Fibroblast of skin of back (primary cell): Measurements from ENCODE around the gene FUT8.

Source experiments
- DNase-seq: peaks from one replicate; pipeline ENCODE4 v3.0.0-alpha.2; 2013

FUT8 gene

DNA sequence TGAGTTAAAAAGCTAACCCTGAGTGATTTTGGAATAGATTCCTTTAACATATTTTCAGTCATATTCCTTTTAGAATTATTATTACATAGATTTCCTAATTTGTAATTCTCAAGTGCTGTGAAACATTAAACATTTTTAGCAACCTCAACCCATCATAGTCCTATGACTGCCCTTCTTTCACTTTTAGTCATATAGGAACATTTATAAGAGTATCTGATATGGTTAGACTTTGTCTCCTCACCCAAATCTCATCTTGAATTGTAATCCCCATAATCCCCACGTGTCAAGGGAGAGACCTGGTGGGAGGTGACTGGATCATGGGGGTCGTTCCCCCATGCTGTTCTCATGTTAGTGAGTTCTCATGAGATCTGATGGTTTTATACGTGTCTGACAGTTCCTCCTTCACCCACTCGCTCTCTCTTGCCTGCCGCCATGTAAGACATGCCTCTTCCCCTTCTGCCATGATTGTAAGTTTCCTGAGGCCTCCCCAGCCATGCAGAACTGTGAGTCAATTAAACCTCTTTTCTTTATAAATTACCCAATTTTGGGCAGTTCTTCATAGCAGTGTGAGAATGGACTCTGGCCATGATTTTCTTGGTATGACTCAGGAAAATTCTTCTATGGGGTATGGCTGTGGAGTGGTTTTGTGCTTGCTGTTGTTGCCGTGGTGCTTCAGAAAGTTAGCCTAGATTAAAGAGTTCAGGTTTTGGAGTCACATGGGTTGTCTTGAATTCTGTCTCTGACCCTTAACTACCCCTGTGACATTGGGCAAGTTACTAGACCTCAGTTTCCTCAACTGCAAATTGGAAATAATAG, 83.9 kb downstream of the FUT8 start:
- peak; percentile 31 for DNase-seq

DNA sequence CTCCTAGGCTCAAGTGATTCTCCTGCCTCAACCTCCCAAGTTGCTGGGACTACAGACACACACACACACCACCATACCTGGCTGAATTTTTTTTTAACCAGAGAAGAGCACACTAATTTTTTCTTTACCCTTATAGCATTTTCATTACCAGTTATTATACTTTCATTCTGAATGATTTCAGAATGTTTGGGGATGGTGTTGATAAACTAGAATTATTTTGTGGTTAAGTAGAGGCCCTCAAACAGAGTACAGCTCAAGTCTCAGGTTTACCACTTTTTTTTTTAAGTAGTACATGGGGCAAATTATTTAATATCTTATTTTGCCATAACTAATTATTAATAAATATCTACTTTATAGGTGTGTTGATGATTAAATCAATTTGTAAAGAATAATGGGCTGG, 86.6 kb downstream of the FUT8 start:
- DNase-seq = no peak

DNA sequence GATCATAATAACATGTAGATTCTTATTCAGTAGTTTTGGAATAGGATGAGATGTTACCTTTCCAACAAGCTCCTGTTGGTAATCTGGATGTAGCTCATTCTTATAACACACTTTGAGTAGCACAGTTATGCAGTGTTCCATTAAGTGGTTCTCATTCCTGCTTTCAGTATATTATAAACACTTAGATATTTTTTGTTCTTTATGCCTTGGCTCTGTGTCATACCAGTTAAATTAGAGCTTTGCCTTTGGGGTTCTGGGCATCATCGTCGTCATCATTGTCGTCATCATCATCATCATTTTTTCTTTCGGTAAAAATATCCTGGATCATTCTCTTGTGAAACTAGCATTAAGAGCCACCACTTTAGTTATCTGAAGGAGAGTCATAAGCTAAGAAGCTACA, 87.5 kb downstream of the FUT8 start:
- DNase-seq = no peak

DNA sequence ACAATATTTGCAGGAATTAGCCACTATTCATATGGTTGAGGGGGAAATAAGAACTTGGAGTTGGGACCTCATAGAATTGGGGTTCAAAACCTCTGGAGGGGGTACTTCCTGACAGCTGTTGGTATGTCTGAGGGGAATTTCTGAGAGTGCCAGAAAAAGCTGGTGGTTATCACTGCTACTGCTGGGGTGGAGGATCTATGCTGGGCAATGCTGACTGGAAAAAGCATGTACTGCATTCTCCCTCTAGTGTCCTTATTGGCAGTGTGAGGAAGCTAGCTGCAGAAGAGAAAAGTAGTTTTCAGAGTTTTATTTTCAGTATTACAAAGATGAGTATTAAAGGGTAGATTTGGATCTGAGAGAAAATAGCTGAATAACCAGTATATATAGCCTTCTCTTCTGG, 88.8 kb downstream of the FUT8 start:
- no peak for DNase-seq

DNA sequence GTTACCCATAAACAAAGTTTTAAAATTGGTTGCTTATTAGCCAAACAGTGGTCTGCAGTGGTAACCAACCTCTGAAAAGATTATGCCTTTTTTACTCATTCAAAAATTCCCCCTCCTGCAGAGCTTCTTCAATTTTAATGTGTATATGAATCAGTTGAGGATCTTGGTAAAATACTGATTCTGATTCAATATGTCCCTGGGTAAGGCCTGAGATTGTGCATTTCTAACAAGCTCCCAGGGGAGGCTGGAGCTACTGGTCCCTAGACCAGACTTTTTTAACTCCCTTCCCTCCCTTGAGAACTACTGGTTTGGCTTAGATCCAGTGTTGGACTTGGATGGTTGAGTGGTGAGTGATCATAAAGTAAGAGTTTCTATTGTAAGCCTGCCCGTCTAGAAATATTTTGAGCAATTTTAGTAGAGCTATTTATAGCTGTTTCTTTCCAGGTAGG, 90.2 kb downstream of the FUT8 start:
- DNase-seq = peak; percentile 85

DNA sequence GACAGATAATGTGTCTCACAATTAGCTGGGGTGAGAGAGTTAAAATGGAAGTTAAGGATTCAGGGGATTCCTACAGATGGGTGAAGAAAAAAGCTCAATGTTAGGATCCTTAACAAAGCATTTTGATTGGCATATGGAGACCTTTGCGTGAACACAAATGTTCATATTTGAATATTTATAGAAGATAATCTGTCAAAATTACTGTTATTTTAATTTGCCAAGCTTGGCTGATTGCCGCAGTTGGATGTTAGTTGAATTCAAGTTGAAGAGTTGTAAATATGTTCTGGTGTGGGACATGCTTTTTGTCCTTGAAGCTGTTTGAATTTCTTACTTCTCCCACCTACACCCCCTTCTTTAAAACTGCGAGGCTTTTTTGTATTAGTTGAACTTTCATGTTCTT, 91.2 kb downstream of the FUT8 start:
- DNase-seq = no peak

DNA sequence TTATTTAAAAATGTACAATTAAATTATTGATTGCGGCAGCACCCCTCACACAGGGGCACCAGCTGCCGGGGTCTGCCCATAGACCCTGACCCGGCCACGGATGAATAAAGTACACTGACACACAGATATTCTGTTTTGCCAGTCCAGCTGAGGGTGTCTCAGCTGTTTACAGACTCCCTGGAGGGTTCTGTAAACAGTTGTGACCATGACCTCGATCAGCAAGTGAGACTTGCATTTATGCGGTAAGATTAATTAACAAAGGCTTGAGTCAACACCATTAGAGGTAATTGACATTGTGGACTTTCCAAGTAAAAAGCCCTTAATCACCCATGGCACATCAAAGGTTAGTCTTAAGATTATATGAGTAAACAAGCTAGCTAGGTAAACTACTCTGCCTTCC, 94.3 kb downstream of the FUT8 start:
- DNase-seq = no peak

DNA sequence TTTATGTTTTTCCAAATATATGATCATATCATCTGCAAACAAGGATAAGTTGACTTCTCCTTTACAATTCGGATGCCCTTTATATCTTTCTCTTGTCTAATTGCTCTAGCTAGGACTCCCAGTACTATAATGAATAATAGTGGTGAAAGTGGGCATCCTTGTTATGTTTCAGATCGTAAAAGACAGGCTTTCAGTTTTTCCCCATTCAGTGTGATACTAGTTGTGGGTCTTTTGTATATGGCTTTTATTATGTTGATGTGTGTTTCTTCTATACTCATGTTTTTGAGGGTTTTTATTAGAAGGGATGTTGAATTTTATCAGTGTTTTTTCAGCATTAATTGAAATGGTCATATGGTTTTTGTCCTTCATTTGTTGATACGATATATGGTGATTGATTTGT, 97.3 kb downstream of the FUT8 start:
- DNase-seq = no peak

DNA sequence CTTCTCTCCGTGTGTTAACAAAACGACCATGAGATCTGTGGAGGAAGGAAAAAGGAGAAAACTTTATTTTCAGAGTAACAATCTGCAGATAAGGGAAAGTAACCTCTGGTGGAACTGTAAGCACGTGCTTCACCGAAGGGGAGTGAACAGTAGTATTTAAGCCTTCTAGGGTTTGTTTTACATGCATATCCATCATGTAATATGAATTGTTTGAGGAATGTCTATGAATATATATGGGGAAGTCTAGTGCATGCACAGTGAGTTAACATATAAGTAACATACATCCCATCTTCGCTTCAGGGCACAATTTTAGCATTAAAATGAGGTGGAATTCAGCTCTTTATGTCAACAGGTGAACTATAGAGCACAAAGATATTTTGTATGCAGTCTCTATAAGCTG, 101.1 kb downstream of the FUT8 start:
- DNase-seq = no peak

DNA sequence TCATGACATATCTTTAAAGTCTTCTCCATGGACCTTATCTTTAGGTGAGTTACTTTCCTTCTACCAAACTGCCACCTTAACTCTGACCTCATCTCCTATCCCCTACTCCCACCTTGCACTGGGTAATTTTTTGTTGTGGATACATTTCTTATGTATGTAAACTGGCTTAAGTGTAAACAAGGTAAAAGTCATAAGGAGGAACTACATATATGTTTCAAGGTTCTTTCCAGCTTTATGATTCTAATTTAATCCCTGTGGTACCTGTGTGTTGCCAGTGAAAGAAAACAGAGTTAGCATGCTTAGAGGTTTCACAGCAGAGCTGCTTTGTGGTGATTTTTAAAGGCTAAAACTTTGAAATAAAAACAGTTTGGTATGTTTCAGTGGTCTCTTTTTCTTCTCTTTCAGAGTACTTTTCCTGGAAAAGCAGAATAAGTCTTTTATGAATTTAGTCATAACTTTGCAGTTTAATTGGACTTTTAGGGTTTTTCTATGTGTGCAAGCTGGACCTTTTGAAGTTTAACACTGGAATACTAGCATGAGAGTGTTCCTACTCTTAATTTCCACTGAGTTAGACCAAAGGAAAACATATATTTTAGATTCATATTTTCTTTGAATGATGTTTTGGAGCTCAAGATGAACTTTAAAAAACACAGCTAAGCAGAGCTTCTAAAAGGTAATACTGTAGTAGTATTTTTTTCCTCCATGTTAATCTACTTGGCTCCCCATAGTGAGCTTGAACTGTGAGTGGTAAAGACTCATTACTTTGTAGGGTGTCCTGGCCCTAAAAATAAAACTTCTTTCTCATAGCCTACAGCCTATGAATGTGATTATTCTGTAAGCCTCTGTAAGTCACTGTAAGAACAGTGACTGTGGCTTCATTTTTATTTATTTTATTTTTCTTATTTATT, 105.4 kb downstream of the FUT8 start:
- DNase-seq = no peak

DNA sequence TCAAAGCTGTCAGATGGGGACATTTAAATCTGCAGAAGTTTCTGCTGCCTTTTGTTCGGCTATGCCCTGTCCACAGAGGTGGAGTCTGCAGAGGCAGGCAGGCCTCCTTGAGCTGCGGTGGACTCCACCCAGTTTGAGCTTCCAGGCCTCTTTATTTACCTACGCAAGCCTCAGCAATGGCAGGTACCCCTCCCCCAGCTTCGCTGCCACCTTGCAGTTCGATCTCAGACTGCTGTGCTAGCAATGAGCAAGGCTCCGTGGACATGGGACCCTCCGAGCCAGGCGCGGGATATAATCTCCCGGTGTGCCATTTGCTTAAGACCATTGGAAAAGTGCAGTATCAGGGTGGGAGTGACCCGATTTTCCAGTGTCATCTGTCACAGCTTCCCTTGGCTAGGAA, 115.5 kb downstream of the FUT8 start:
- DNase-seq = no peak

DNA sequence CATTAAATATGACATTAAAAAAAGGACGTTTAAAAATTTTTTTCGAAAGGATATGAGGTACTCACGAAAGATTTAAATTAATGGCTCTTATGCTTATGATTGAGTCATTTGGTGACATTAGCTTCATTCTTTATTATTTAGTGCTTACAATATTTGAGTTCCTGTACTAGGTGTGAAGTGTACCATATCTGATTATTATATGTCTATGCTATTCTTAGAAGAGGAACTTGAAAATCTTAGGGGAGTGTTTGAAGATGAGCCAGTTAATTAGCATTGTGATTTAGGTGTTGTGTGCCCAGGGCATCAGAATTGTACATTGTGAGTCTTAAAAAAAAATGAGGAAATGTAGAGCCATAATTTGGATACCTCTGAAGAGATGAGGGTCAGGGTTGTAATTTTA, 118.6 kb downstream of the FUT8 start:
- no peak for DNase-seq

DNA sequence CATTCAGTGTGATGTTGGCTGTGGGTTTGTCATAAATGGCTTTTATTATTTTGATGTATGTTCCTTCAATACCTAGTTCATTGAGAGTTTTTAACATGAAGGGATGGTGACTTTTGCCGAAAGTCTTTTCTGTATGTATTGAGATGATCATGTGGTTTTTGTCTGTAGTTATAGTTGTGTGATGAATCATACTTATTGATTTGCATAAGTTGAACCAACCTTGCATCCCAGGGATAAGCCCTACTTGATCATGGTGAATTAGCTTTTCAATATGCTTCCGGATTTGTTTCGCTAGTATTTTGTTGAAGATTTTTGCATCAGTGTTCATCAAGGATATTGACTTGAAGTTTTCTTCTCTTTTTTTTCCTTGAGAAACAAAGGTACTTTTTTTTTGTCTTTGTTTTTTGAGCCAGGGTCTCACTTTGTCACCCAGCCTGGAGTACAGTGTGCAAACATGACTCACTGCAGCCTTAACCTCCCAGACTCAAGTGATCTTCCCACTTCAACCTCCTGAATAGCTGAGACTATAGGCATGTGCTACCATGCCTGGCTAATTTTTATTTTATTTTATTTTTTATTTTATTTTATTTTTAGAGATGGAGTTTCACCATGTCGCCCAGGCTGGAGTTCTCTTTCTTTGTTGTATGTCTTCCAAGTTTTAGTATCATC, 121.3 kb downstream of the FUT8 start:
- no peak for DNase-seq

DNA sequence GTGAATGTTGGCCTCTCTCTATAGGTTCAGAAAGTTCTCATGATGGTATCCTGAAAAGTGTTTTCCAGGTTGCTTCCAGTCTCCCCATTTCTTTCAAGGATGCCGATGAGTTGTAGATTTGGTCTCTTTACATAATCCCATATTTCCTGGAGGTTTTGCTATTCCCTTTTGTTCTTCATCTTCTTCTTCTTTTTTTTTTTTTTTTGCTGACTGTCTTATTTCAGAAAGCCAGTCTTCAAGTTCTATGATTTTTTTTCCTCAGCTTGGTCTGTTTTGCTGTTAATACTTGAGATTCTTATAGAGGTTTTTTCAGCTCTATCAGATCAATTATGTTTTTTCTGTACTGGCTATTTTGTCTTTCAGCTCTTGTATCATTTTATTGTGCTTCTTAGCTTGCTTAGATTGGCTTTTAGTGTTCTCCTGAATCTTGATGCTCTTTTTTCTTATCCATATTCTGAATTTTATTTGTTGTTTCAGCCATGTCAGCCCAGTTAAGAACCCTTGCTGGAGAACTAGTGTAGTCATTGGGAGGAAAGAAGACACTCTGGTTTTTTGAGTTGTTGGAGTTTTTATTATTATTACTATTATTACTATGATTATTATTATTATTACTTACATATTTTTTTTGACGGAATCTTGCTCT, 124.4 kb downstream of the FUT8 start:
- DNase-seq = no peak

DNA sequence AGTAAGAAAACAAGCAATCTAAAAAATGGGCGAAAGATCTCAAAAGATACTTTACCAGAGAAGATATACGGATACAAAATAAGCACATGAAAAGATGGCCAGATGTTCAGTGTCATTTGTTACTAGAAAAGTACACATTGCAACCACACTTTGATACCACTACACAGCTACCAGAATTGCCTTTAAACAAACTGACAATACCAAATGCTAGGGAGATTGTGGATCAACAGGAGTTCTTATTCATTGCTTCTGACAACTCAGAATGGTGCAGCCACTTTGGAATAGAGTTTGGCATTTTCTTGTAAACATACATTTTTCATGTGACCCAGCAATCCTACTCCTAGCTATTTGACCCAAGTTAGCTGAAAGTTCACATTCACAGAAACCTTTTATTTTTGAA, 136.3 kb downstream of the FUT8 start:
- DNase-seq = no peak

DNA sequence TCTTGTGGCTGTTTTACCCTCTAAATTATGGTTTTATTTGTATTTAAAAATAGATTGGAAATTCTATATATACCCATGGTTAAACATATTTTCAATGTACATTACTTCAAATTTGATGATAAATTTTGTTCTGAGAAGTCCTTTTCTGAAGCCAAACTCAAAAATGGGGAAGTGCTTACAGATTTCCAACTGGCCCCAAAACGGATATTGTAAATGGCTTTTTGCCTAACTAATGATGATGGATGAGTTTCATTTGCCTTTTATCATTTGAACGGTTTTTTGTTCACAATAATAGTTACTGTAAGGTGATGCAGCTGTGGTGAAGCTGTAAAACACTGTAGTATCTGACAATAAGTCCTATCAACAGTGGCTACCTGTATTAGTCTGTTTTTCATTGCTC, 136.9 kb downstream of the FUT8 start:
- no peak for DNase-seq

DNA sequence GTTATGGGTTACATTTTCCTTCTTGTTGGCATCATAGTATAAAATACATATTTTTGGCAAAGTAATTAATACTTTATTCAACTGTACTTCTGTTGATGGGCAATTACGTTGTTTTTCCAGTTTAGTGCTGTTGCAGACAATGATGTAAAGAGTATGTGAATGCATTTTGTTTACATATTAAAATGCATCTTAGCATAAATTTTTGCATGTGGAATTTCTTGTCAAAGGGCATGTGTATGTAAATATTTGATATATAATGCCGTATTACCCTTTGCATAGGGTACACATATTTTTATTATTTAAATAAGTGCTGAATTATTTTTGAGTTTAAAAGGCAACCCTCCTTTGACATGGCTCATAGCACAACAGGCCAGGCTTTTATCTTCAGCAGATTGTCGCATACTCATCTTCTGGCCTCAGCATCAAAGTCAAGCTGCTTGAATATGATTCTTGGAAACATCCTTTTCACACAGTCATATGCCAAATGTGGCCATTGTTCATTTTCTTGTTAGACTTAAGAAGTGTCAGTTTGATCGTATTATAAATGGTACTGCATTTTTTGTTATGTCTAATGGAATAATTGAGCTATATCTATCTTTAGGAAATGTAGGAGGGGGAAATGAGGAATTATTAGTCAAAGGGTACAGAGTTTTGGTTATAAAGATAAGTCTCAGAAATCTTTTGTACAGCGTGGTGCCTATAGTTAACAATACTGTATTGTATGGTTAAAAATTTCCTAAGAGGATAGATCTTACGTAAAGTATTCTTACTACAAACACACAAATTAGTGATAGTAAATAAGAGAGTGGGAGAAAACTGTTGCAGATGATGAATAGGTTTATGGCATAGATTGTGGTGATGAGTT, 138.5 kb downstream of the FUT8 start:
- no peak for DNase-seq

DNA sequence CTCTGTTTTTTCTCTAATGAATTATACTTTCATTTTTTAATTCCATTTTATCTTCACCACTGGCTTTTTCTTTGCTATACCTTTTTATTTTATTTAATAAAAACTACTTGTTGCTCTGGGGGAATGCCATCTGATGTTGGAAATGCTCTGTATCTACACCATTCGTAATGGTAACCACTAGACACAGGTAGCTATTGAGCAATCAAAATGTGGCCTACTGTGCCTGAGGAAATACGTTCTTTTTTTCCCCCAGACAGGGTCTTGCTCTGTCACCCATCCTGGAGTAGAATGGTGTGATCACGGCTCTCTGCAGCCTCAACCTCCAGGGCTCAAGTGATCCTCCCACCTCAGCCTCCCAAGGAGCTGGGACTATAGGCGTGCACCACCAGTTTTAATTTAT, 140.2 kb downstream of the FUT8 start:
- no peak for DNase-seq

DNA sequence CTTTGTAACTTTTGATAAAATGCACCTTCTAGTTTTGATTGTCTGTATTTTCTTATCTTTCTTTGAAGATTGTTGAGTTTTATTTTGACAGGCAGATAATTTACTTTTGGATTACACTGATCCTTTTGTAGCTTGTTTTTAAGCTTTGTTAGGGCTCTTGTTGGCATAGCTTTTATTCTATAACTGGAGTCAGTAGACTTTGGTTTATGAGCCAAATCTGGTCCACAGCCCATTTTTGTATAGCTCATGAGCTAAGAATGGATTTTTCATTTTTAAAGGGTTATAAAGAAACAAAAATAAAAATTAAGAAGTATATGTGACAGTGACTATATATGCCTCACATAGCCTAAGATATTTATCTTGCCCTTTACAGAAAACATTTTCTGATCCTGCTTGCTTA, 142.3 kb downstream of the FUT8 start:
- DNase-seq = no peak

DNA sequence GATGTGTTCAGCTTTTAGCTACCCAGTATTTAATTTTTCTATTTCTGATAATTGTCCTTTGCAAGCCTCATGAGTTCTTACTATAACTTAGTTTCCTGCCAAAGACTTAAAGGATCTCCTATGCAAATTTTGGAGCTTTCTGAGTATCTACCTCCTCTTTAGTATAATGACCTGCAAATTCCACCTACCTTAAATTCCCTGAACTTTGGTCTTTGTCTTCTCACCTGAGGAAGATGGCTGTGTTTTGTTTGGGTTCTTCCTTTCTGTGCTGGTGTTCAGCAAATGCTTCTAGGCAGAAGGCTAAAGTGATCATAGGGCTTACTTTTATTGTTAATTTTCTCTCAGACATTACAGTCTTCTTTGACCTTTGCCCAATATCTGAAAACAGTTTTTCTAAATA, 142.8 kb downstream of the FUT8 start:
- no peak for DNase-seq

DNA sequence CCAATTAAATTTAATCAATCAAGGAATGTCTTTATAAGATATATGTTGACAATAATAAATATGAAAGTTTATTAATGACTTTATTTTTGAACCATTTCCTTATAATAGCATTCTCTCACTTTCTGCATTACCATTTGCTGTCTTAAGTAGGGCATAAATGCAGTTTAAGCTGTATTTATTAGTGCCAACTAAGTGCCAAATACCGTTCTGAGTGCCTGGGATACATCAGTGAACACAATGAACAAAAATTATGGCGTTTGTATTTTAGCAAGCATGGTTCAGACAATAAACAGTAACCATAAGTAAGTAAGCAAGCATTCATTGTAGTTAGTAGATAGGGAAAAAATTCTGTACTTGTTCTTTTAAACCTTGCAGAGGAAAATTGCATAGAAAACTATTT, 145.8 kb downstream of the FUT8 start:
- no peak for DNase-seq
